Colonic mucosa (tissue), 4 donors: ENCODE measurements around the gene TTC7B. TPM values are rescaled to one million over a fixed set of nuclear protein-coding genes. Genes with fewer than 3 reads are reported as not detected.

Source experiments
- DNase-seq: peaks from one replicate; pipeline ENCODE4 v3.0.0-alpha.2; 2020
- H3K27ac ChIP-seq: fragments of 200-600 bp; one replicate; pipeline ENCODE4 v1.8.0; 2021
- H3K27me3 ChIP-seq: fragments of 200-600 bp; one replicate; pipeline ENCODE4 v1.8.0; 2021
- H3K36me3 ChIP-seq: fragments of 200-600 bp; one replicate; pipeline ENCODE4 v1.8.0; 2021
- H3K4me1 ChIP-seq: fragments of 200-600 bp; one replicate; pipeline ENCODE4 v1.8.0; 2021; ENCODE audit warnings: mild to moderate bottlenecking
- H3K4me3 ChIP-seq: fragments of 200-600 bp; one replicate; pipeline ENCODE4 v1.8.0; 2021
- H3K9ac ChIP-seq, 2 donors: one replicate each; pipeline ENCODE4 v1.7.0; 2013; ENCODE audit warnings: control low read depth in 2 of 2, low read depth in 2 of 2, low read length in 2 of 2
- H3K9me3 ChIP-seq: fragments of 200-600 bp; one replicate; pipeline ENCODE4 v1.8.0; 2021
- CTCF ChIP-seq: fragments of 200-600 bp; IDR thresholded peaks from one replicate; pipeline ENCODE4 v1.8.0; 2022; ENCODE audit warnings: antibody characterized with exemption, mild to moderate bottlenecking
- intact Hi-C: fragments of 100-400 bp; cut with DNase I; formaldehyde crosslinking; loops from one replicate; pipeline ENCODE4 v1.14.1; 2022
- total RNA-seq, 2 donors: library from RNA; stranded (reverse); fragmentation: NEBNext Ultra II Directional in 1 of 2; extraction: Animal tissue kit (Norgen Biotek cat#: 25700) in 1 of 2; gene quantifications; one replicate each; pipeline ENCODE4 v1.2.1, GENCODE V29; 2021
- donor health status: healthy.
- donor health status: DM: no; HTN: no; CAD: no.
- donor health status: DM: no; HTN: no; CAD: no.

The TTC7B gene
- total RNA-seq, 2 donors from 2014 or later = 3.3 to 11.8 TPM

DNA sequence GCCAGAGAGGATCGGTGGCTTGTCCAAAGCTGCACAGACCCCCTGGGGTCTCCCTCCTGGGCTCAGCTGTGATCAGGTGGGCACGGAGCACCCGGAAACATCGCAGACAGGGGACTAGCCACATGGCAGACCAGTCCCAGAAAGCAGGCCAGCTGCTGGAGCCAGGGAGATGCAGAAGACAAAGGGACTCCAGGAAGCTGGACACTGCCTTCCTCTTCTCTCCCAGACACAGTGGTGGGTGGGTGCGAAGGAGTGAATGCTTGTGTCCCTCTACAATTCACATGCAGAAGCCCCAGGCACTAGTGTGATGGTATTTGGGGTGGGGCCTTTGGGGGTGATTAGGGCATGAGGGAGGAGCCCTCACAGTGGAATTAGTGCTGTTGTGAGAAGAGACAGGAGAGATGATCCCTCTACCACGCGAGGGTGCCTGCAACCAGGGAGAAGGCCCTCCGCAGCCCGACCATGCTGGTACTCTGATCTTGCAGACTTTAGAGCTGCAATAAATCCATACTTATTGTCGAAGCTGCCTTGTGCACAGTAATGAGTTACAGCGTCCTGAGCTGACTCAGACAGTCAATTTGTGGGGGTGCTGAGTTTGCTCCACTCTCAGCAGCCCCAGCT, 324.2 kb downstream of the TTC7B start:
- Histone ChIP-seq H3K27ac (no peak overlapping the region), H3K36me3 (no peaks in the 10 kb centered on the region), H3K4me3 (no peak overlapping the region), H3K4me1 (no peaks in the 10 kb centered on the region), H3K27me3 (no peaks in the 10 kb centered on the region), H3K9ac (no peak overlapping the region), H3K9me3 (no peaks in the 10 kb centered on the region)
- intact Hi-C loops = no loop called here
- TF ChIP-seq CTCF = no peak
- DNase-seq = no peak

GRCh38 chr14:90491221-90491885, 324.9 kb downstream of the TTC7B start:
- no peak for DNase-seq
- Histone ChIP-seq H3K27ac (no peak overlapping the region), H3K36me3 (no peaks in the 10 kb centered on the region), H3K4me1 (no peaks in the 10 kb centered on the region), H3K9me3 (no peaks in the 10 kb centered on the region), H3K27me3 (no peaks in the 10 kb centered on the region), H3K4me3 (no peak overlapping the region), H3K9ac (no peak overlapping the region)
- intact Hi-C loops = no loop called here
- TF ChIP-seq CTCF = no peak

- no peak for TF ChIP-seq CTCF
- H3K27me3 ChIP-seq = no peaks in the 10 kb centered on the region
- DNase-seq = no peak
- H3K9me3 ChIP-seq = no peaks in the 10 kb centered on the region
- H3K9ac ChIP-seq = no peak overlapping the region
- H3K4me3 ChIP-seq = no peak overlapping the region
- H3K36me3 ChIP-seq = no peaks in the 10 kb centered on the region
- intact Hi-C loops = no loop called here
- H3K27ac ChIP-seq = no peak overlapping the region
- no peaks in the 10 kb centered on the region for H3K4me1 ChIP-seq
Measured at GRCh38 chr14:90490720-90491050, 325.5 kb downstream of the TTC7B start.

- H3K9ac ChIP-seq = no peak overlapping the region
- intact Hi-C loops = no loop called here
- H3K27ac ChIP-seq = no peak overlapping the region
Measured at GRCh38 chr14:90489916-90490719, 326.1 kb downstream of the TTC7B start.

DNA sequence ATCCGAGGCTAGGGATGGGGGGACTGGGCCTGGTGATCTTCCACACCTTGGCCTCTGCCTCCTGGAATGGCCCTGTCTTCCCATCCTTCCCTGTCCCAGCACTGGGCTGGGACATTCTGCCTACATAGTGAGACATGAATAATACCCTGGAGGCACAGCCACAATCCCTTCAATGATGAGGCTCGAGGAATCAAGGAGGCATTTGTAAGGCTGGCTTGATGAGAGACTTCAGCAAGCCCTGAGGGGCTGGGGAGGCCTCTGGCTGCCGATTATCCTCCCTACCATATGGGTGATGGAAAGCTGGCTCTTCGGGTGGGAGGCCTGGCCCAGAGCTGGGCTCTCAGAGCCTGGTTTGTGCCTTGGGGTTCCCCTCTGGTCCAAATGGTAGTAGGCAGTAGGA, 326.9 kb downstream of the TTC7B start:
- no peaks in the 10 kb centered on the region for H3K27me3 ChIP-seq
- no peak overlapping the region for H3K9ac ChIP-seq
- H3K36me3 ChIP-seq = no peaks in the 10 kb centered on the region
- no peaks in the 10 kb centered on the region for H3K9me3 ChIP-seq
- no peak for TF ChIP-seq CTCF
- no peak overlapping the region for H3K4me3 ChIP-seq
- intact Hi-C loops = no loop called here
- no peaks in the 10 kb centered on the region for H3K4me1 ChIP-seq
- no peak for DNase-seq
- H3K27ac ChIP-seq = no peak overlapping the region

More at GRCh38 chr14:90489916-90490719, 326.1 kb downstream of the TTC7B start:
- Histone ChIP-seq H3K27me3 (no peaks in the 10 kb centered on the region), H3K36me3 (no peaks in the 10 kb centered on the region), H3K4me1 (no peaks in the 10 kb centered on the region), H3K9me3 (no peaks in the 10 kb centered on the region), H3K4me3 (no peak overlapping the region)
- no peak for TF ChIP-seq CTCF
- no peak for DNase-seq
